Spleen (tissue), 7 donors: ENCODE measurements around the gene PLAAT5.

Experiments used
- CTCF ChIP-seq, 11 experiments: fragments of 200-600 bp in 7 of 11; fragments of 450-650 bp in 4 of 11; sonication (generic) in 4 of 11; IDR thresholded peaks in 8 of 11; conservative IDR thresholded peaks in 3 of 11; 1 replicate in 7 of 11; 2 replicates in 4 of 11; pipeline versions ENCODE4 v1.4.0 to v1.8.0; 2016 to 2021; ENCODE audit warnings: antibody characterized with exemption in 11 of 11, inconsistent platforms in 4 of 11, mild to moderate bottlenecking in 1 of 11
- POLR2A ChIP-seq, 3 donors: fragments of 450-650 bp; IDR thresholded peaks; one replicate each; pipeline ENCODE4 v1.5.1; 2017; ENCODE audit warnings: antibody characterized with exemption in 3 of 3, mild to moderate bottlenecking in 1 of 3
- POLR2AphosphoS5 ChIP-seq, 3 donors: sonication (generic); formaldehyde crosslinking; IDR thresholded peaks; one replicate each; pipeline ENCODE4 v1.5.1; 2017; ENCODE audit warnings: antibody characterized with exemption in 3 of 3
- donor health status: DM: no; HTN: no; CAD: no; lungs with moderate emphysema.
- donor health status: DM: no; HTN: no; CAD: no.
- donor health status: DM: no; HTN: no; CAD: no.

GRCh38 chr11:63488789-63489188 is 2.2 kb downstream of the PLAAT5 start:
- no peak for TF ChIP-seq CTCF (IDR thresholded peaks at IDR 0.05 in 8 of 11, conservative IDR thresholded peaks at IDR 0.05 in 3 of 11)
- TF ChIP-seq POLR2AphosphoS5 (IDR thresholded peaks at IDR 0.05) = no peak
- no peak for TF ChIP-seq POLR2A (IDR thresholded peaks at IDR 0.05)
